ENCODE measurements around the gene CDH12. TPM values are rescaled to one million over a fixed set of nuclear protein-coding genes. Genes with fewer than 3 reads are reported as not detected.
"Not testable (repeated sequence)": the region's sequence is repeated elsewhere in the genome, so short reads cannot be mapped to it uniquely, and the experiment has no call there.

CDH12 gene
- total RNA-seq, 1 donor from 2014 or later: not detected

GRCh38 chr5:22598796-22599195 lies 254.3 kb downstream of the CDH12 start:
- DNase-seq (ENCODE audit: low spot score) (no peak), ATAC-seq (no peak)
- intact Hi-C loops (cut with DNase I): no loop called here

GRCh38 chr5:22596404-22596970 lies 256.7 kb downstream of the CDH12 start:
- ATAC-seq (no peak), DNase-seq (ENCODE audit: low spot score) (no peak)
- intact Hi-C loops (cut with DNase I): no loop called here

GRCh38 chr5:22594491-22594890 lies 258.7 kb downstream of the CDH12 start:
- ATAC-seq: no peak
- intact Hi-C loops (cut with DNase I): no loop called here

GRCh38 chr5:22593592-22593991 lies 259.6 kb downstream of the CDH12 start:
- intact Hi-C loops (cut with DNase I): no loop called here
- ATAC-seq (no peak), DNase-seq (ENCODE audit: low spot score) (no peak)

More at GRCh38 chr5:22594491-22594890, 258.7 kb downstream of the CDH12 start:
- DNase-seq (ENCODE audit: low spot score): no peak

GRCh38 chr5:22591461-22591860 lies 261.7 kb downstream of the CDH12 start:
- no peak for ATAC-seq
- intact Hi-C loops (cut with DNase I): no loop called here
- DNase-seq (ENCODE audit: low spot score): no peak

GRCh38 chr5:22590677-22591268 lies 262.4 kb downstream of the CDH12 start:
- intact Hi-C loops (cut with DNase I): no loop called here
- DNase-seq (ENCODE audit: low spot score): no peak
- ATAC-seq: no peak

- intact Hi-C loops (cut with DNase I): no loop called here
- ATAC-seq (no peak), DNase-seq (ENCODE audit: low spot score) (no peak)
Observed at GRCh38 chr5:22577711-22578110, 275.4 kb downstream of the CDH12 start.

- ATAC-seq: no peak
- intact Hi-C loops (cut with DNase I): no loop called here
Observed at GRCh38 chr5:22577006-22577405, 276.1 kb downstream of the CDH12 start.

GRCh38 chr5:22572941-22573340 lies 280.2 kb downstream of the CDH12 start:
- intact Hi-C loops (cut with DNase I): no loop called here
- DNase-seq (ENCODE audit: low spot score) (no peak), ATAC-seq (no peak)

More at GRCh38 chr5:22577006-22577405, 276.1 kb downstream of the CDH12 start:
- DNase-seq (ENCODE audit: low spot score): no peak

GRCh38 chr5:22567983-22568382 lies 285.2 kb downstream of the CDH12 start:
- ATAC-seq (no peak), DNase-seq (ENCODE audit: low spot score) (no peak)
- intact Hi-C loops (cut with DNase I): no loop called here

GRCh38 chr5:22560147-22560546 lies 293.0 kb downstream of the CDH12 start:
- no peak for DNase-seq (ENCODE audit: low spot score)
- ATAC-seq: no peak
- intact Hi-C loops (cut with DNase I): no loop called here

- intact Hi-C loops (cut with DNase I): no loop called here
- DNase-seq (ENCODE audit: low spot score) (no peak), ATAC-seq (no peak)
Observed at GRCh38 chr5:22557251-22557650, 295.9 kb downstream of the CDH12 start.

GRCh38 chr5:22554475-22554874 lies 298.7 kb downstream of the CDH12 start:
- ATAC-seq (no peak), DNase-seq (ENCODE audit: low spot score) (no peak)
- intact Hi-C loops (cut with DNase I): no loop called here

- intact Hi-C loops (cut with DNase I): no loop called here
- ATAC-seq (no peak), DNase-seq (ENCODE audit: low spot score) (no peak)
Observed at GRCh38 chr5:22549876-22550671, 303.1 kb downstream of the CDH12 start.

- intact Hi-C loops (cut with DNase I): no loop called here
- DNase-seq (ENCODE audit: low spot score): no peak
- ATAC-seq: no peak
Observed at GRCh38 chr5:22542340-22542739, 310.8 kb downstream of the CDH12 start.

GRCh38 chr5:22541037-22541436 lies 312.1 kb downstream of the CDH12 start:
- no peak for ATAC-seq
- DNase-seq (ENCODE audit: low spot score): no peak
- intact Hi-C loops (cut with DNase I): no loop called here

GRCh38 chr5:22539762-22540161 lies 313.4 kb downstream of the CDH12 start:
- no peak for ATAC-seq
- DNase-seq (ENCODE audit: low spot score): no peak
- intact Hi-C loops (cut with DNase I): no loop called here

GRCh38 chr5:22531986-22532385 lies 321.2 kb downstream of the CDH12 start:
- DNase-seq (ENCODE audit: low spot score): no peak
- intact Hi-C loops (cut with DNase I): no loop called here
- ATAC-seq: no peak

- DNase-seq (ENCODE audit: low spot score): no peak
- no peak for ATAC-seq
- intact Hi-C loops (cut with DNase I): no loop called here
Observed at GRCh38 chr5:22521521-22521920, 331.6 kb downstream of the CDH12 start.

- ATAC-seq; DNase-seq (ENCODE audit: low spot score); intact Hi-C loops (cut with DNase I): not testable (repeated sequence)
Observed at GRCh38 chr5:22516497-22516896, 336.6 kb downstream of the CDH12 start.
